Measurements from ENCODE around the gene SH2D6.
"Not testable (repeated sequence)": the region's sequence is repeated elsewhere in the genome, so short reads cannot be mapped to it uniquely, and the experiment has no call there.

Gene SH2D6

DNA sequence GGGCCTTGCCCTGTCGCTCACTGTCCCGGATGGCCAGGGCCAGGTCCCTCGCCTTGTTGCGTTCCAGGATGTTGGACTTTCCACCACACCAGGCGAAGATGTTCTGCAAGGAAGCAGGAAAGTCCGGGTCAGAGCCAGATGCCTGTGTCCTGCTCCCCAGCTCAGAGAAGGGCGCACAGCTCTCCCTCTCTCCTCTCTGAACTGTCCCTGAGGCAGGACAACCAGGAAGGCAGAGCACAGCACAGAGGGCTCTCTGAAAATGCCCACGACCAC is 19.4 kb upstream of the SH2D6 start:
- no peak for DNase-seq

DNA sequence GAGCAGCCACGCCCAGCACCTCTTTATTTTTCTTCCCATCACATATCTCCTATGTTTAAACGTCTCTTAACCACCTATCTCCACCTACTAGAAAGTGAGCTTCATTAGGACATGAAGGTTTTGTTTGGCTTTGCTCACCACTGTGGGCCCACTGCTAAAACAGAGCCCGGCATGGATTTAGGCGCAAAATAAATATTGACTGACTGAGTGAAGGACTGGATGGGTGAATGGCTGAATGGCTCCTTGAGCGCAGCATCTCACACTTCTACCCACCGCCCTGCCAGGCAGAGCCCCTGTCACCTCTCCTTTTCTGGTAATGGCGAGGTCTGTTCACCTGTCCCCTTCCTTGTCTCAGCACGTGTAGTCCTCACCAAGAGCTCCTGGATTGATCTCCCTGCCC is 18.5 kb upstream of the SH2D6 start:
- no peak for DNase-seq

DNA sequence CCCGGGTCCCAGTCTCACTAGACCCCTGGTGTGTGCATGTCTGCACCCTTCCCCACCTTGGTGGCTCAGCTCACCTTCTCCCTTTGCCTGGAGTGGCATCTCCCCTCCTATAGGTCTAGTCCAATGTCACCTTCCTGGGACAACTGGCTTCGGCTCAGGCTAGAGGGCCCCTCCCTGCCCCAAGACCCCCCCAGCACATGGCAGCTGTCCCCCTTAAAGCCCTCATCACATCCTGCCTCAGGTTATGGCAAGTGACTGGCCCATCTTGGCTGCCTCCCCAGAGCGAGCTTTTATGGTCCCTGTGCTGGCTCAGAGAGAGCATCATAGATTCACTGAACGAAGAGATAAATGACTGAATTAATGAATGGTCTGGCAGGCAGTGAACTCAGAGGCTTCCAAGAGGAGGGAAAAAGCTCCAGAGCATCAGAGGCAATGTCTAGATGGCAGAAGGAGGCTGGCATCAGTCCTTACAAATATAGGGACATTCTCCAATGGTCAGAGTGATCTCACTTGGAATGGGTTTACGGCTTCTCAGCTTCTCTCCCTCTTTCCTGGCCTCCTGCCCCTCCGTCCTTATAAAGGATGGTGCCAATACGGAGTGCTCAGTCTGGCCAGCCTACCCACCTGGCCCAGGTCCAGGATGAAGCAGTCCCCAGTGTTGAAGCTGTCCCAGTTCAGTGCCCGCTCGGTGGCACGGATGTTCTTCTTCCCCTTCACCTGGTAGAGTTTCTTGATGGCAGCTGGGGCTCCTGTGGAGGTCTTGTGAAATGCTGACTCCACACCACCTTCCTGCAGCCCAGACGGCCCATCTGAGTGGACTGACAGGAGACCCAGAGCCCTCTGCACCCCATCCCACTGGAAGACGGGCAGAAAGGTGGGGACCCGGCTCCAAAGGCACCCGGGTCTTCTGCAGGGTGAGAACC is 17.7 kb upstream of the SH2D6 start:
- DNase-seq: no peak

DNA sequence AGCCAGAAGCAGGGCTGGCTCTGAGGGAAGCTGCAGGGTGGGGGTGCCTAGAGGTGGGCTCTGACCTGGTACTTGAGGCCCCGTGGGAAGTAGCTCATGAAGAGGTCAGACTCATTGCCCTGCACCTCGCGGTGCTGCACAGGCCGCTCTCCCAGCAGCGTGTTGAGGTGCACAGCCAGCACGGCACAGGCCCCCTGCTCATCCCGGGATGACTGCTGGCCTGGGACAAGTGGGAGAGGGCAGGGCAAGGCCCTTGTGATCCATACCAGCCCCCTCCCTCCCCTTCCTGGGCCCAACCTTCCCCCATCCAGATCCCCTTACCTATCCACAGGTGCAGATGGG is 17.1 kb upstream of the SH2D6 start:
- DNase-seq: no peak

DNA sequence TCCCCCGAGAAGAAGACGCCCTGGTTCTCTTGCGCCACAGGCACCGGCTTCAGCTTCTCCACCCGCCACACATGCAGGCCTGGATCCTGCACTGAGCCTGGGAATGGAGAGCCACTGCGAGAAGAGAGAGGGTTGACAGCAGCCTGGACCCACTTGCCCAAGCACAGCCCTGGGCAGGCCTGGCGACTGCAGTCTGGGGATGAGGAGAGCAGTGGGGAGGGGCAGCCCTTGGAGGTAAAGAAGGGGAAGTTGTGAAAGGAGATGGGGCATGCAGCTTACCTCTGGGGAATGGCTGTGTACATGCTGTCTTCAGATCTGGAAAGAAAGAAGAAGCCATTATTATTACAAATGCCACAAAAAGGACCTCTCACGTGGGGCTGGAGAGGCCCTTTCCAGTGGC is 16.7 kb upstream of the SH2D6 start:
- no peak for DNase-seq

DNA sequence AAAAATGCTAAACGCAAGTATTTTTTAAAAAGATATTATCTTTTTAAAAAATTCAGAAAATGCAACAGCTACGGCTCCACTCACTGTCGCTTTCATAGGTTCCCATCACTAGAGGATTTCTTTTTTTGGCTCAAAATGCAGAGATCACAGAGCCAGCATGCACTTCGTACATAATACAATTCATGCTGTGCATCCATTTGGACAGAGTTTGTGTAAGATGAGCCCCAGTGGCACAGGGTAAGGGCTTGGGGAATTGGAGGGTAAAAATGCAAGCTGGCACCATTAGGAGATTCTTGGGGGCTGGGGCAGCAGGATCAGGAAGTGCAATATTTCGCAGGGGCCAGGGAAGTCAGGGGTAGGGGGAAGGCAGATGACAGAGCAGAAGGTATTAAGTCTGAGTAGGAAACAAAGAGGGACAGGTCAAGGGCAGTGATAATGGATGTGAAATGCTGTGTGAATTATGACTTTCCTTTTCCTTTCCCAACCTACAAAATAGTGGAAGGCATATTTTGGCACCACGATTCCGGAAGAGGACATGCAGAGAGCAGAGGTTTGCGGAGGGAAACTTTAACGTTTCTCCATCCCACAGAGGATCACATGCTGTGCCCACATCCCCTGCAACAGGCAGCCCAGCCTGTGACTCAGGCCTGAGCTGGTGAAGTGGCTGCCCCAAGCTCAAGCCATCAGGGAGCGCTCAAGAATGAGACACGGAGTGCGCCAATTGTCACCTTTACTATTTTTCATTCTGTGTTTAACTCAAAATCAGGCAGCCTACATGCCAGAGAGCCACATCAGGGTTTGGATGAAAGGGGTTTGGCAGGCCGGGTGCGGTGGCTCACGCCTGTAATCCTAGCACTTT is 13.1 kb upstream of the SH2D6 start:
- DNase-seq: no peak

DNA sequence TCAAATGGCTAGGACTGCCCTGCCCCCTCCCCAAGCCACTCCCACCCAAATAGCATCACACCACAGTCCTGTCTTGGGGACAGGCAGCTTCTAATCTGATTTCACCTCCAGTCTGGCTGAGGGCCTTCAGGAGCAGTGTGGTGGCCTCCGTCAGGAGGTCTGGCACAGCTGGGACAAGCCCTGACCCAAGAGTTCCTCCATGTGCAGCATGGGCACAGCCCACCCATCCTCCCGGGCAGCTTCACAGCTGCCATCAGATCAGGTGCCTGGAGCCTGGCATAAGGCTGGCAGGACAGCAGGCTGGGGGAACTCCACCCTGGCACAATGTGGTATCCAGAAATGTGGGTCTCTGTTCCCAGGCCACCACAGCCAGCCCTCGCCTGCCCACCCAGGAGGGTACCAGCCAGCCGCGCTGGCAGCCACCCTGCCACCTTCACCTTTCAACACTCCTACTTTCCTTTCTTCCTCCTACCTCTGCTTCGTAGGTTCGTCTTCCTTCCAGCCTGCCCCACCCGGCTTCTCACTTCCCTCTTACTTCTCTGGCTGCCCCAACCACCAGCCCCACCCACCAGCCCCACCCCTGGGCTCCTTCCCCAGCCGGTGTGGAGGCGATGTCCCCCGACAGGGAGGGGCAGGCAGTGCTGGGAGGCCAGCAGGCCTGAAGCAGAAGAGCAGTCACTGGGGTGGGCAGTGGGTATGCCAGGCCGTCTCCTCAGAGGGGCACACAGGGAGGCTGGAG is 8.5 kb upstream of the SH2D6 start, which contains the start of gene CAPG:
TSS of gene CAPG (minus strand) at position 522 of the 739 bp plus-strand sequence. CDS start 8,221 bp downstream, outside the sequence.
- no peak for DNase-seq

DNA sequence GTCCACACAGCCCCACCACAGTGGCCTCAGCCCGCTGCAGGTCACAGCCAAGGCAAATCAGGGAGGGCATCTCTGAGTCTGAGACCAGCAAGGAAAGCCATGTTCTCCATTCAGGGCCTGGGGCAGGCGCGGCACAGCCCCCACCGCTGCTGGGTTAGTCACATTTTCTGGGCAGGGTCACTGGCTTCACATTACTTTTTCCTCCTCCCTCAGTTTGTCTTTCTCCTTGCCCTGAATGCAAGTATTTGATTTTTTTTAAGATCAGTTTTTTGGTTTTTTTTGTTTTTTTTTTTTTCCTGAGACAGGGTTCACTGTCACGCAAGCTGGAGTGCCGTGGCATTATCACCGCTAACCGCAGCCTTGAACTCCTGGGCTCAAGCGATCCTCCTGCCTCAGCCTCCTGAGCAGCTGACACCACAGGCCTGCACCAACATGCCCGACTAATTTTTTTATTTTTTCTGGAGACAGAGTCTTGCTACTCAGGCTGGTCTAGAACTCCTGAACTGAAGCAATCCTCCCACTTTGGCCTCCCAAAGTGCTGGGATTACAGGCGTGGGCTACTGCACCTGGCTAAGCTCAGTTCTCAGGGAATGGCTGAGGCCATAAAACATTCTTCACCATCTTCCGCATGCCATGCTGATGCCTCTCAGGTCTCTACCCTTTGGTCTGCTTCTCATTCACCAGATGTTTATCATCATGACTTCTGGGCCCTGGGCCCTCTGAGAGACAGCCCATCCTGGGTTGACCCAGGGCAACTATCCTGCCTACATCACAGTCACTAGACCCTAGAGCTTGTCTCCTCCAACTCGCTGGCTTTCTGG is 7.7 kb upstream of the SH2D6 start:
- DNase-seq: no peak

DNA sequence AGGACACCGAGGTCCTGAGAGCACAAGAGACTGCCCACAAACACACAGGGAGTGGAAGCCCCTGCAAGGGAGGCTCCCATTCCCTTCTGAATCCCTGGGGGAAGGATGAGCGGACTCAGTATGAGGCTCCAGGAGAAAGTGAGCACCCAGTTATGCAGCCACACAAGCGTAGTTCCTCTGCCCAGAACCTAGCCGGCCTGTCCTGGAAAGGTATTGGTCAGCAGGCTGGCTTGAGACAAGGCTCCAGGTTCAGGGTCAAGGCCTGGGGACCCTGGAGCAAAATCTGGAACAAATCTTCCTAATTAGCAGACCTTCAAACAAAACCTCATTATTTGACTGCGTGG is 7.1 kb upstream of the SH2D6 start:
- no peak for DNase-seq

DNA sequence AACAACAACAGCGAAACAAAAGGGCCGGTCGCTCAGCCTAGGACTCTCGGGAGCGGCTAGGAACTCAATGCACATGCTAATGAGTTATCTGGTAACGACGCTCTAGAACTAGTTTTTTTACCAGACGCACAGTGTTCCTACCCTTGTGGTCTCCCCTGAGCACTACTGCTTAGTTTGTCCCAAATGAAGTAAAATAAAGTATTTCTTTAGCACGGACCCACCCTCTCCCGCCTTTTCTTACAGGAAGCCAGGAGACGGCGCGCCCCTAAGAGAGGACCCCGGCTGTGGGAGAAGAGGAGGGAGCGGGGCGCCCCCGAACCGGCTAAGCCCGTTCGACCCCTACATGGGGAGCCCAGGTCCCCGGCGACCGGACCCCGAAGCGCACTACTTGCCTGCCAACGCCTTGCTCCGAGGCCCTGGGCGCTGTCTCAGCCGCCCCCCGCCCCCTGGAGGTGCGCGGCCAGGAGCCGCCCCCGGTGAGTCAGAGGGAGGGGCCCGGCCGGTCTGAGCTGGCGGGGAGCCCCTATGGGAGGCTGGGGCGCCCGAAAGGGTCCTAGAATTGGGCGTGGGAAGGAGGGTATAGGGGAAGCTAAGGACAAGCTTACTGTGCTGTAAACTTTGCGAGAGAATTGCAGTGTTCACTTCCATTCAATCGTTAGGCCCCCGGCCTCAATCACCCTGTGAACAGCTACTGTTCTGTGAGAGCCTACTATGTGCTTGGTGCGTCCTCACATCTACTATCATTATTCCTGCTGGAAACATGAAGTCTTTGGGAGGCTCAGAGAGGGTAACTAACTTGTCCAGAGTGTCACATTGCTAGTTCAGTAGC is 4.7 kb upstream of the SH2D6 start:
- no peak for DNase-seq

DNA sequence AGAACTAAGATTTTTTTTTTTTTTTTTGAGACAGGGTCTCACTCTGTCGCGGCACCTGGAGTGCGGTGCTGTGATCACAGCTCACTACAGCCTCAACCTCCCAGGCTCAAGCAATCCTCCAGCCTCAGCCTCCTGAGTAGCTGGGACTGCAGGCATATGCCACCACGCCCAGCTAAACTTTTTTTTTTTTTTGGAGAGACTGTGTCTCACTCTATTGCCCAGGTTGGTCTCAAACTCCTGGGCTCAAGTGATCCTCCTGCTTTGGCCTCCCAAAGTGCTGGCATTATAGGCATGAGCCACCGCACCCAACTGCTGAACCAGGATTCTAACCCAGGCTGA is 4.1 kb upstream of the SH2D6 start:
- not testable (repeated sequence) for DNase-seq

DNA sequence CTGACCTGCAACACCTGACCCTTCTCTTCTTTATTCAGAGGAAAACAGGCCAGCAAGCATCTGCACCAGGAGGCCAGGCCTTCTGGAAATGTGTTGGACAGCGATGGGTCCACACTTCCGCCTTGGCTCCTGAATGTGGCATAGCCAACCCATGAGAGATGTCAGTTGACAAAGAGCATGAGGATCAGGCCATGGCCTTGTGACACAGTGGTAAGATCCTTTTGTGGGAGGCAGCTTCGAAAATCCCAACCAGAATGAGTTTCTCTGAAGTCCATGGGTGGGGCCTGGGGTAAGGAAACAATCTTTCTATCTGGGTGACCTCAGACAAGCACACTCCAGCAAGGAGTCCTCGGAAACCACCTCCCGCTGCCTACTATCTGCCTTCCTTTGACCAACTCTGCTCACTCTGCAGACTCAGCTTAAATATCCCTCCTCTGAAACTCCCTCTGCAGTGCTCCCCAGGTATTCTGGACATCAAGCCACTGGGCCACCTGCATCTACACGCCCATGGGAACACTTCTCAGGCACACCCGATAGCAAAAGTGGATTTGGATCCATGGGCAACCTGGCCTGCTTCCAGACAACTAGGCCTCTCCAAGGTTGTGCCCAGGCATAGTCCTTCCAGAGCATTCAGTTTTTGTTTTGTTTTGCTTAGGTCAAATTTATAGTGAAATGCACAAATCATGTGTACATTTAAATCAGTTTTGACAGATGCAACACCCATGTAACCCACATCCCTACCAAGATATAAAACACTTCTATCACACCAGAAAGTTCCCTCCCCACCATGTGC is 3.6 kb upstream of the SH2D6 start:
- no peak for DNase-seq

DNA sequence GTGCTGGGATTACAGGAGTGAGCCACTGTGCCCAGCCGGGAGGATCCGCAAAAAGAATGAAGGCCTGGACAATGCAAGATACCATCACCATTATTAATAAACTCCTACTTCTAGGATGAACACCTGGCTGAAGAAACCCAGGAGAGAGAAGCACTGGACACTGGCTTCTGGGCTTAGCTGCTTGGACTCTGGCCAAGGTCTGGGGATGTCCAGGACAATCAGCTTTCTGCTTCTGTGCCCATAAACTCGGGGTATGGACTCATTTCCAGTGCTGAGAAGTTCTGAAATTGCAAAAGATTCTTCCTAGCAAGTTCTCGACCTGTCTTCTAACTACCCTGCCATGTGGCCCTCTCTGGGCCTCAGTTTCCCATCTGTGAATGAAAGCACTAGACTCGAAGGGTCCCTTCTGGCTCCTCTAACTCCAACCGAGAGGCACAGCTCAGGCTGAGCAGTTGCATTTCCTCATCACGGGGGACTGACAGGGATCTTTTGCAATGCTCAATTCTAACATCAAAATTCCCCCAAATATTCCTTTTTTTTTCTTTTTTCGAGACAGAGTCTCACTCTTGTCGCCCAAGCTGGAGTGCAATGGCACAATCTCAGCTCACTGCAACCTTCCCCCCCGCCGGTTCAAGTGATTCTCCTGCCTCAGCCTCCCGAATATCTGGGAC is 2.4 kb upstream of the SH2D6 start:
- DNase-seq: no peak

DNA sequence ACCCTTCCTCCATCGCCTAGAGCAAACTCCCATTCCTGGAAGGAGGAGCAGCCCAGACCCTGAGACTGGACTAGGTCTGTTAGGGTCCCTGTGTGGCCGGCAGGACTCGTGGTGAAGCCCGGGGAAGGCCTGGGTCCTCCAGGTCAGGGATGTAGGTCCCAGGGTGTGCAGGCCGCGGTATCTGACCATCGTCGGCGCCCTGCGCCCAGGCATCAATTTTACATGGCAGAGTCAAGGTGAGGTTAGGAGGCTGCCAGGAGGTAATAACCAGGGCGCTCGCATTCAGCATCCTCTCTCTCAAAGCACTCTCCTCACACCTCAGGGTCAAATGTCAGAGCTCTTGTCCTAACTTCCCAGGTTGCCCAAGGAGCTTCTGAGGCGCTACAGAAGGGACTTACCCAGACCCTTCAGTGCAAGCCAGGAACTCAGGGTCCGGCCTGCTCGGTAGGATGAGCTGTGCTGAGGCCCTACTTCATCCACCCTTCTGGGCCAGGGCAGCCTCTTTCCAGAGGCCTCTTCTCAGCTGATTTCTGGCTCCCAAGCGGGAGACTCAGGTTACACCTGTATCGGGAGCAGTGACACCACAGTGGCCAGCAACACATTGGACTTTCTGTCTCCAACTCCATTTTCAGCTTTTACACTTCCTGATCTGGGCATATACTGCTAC is 628 bp downstream of the SH2D6 start:
- DNase-seq: no peak

DNA sequence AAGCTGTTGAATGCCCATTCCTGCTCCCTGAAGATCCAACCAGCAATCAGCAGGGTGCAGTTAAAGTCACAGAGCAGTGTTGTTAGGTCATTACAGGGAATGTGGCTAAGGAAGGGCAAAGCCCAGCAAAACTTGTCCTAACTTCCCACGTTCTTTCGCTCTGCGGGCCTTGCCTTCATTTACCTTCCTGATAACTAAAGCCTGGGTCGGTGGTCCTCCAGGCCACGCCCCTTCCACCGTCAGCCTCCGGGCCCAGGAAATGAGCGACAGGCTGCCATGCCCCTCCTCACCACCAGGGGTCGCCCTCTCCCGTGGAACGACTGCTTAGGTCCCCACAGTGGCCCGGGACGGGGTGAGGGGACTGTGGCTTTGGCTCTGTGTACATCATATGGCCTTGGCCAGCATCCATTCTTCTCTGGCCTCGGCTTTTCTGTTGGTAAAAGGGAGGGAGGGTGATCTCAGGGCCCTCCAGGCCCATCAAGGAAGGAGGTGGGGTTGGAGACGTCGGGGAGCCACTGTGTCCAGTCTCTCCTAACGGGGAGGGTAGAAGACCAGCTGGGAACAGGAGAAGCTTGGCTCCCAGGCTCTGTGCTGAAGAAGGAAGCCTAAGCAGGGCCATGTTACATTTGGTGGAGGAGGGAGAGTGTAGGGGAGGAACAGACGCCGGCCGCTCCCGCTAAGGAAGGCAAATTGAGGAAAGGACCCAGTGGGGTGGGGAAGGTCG is 2.2 kb downstream of the SH2D6 start:
- peak; percentile 79 for DNase-seq

DNA sequence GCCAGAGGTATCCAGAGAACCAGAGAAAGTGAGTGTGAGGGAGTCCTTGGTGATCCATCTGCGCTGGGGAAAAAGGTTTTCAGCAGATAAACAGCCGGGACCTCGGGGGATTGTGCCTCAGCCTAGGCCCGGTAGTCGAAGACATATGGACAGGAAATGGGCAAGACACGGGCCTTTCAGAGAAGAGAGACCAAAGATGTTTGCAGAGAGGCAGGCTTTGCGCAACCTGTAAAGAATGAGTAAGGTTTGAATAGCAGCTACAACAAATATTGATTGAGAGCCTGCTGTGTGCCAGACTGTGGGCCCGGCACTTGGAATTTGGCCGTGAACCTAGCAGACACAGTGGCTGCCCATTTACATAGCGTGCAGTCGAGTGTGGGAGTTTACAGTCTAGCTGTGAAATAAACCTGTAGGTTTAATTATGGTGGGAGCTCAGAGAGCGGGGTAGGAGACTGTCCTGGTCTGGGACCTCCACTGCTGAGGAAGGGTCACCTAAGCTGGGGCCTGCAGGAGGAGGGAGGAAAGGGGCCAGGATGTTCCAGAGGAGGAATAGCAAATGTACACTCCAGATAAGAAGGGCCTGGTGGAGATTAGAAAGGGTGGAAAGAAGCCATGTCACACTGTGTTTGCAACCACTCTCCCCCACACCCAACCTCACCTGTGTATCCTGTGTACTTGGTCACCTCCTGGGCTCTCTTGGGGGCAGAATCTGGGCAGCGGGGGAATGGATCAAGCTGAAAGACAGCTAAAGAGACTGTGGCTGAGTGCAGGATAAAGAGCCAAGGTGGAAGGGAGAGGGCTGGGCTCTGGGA is 3.0 kb downstream of the SH2D6 start:
- no peak for DNase-seq

DNA sequence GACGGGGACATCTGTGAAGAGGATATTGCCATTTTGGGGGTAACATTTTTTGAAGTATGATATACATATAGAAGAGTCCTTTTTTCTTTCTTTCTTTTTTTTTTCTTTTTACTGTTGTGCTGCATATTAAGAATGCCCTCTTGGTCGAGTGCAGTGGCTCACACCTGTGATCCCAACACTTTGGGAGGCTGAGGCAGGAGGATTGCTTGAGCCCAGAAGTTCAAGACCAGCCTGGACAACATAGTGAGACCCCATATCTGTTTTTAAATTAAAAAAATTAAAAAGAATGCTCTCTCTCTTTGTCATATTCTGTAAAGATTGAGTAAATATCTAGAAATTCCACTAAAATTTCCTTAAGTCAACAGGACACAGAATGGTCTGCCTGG is 3.6 kb downstream of the SH2D6 start:
- no peak for DNase-seq

DNA sequence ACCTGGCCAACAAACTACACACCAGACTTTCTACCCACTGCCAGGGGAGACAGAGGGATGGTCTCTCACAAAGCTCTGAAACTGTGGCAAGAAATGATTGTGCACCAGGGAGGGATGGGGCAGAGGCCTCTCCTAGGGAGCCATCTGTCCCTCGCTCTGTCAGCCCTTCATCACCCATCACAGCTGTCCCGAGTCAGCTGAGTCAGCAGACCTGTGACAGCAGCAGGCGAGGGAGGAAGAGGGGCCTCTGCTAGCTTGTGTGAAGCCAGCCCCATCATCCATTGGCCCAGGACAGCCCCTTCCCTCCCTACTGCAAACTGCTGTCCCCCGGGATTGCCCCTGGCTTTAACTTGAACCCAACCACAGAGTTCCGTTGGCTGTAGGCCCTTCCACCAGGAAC is 5.0 kb downstream of the SH2D6 start:
- no peak for DNase-seq

Data from NCI-H2107 (cell line).